Fibroblast of lung (primary cell): ENCODE measurements around the gene KLRF2.

Source experiments
- EZH2 ChIP-seq: IDR thresholded peaks from 2 replicates; pipeline ENCODE4 v1.5.1; 2012; ENCODE audit warnings: low read length, control low read depth, mild to moderate bottlenecking; ENCODE audit errors: missing control alignments
- TF ChIP-seq, protein P1 (sequence below), 2 donors: IDR thresholded peaks in 1 of 2; conservative IDR thresholded peaks in 1 of 2; 1 replicate in 1 of 2; 2 replicates in 1 of 2; pipeline ENCODE4 v1.5.1; 2011 to 2012; ENCODE audit warnings: low read length in 2 of 2, control low read depth in 1 of 2, inconsistent platforms in 1 of 2, low read depth in 1 of 2, mild to moderate bottlenecking in 1 of 2

DNA sequence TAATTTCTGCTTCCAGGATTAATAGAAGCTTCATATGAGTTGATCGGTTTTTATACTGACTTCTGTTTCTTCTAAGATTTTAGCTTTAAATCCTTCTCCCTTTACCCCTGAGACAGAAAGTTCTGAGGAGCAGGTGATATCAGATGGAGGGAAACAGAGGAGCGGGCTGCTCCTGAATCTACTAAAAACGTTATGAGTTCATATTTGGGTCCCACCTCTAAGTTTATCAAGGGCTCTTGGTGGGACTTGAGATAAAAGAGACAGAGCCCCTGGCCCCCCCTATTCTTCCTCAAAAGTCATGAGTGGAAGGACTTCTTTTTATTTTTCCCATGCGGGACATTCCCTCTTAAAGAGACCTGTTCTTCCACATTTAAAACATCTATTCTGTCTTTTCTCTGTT is 27.1 kb downstream of the KLRF2 start:
- TF ChIP-seq, protein P1, sequence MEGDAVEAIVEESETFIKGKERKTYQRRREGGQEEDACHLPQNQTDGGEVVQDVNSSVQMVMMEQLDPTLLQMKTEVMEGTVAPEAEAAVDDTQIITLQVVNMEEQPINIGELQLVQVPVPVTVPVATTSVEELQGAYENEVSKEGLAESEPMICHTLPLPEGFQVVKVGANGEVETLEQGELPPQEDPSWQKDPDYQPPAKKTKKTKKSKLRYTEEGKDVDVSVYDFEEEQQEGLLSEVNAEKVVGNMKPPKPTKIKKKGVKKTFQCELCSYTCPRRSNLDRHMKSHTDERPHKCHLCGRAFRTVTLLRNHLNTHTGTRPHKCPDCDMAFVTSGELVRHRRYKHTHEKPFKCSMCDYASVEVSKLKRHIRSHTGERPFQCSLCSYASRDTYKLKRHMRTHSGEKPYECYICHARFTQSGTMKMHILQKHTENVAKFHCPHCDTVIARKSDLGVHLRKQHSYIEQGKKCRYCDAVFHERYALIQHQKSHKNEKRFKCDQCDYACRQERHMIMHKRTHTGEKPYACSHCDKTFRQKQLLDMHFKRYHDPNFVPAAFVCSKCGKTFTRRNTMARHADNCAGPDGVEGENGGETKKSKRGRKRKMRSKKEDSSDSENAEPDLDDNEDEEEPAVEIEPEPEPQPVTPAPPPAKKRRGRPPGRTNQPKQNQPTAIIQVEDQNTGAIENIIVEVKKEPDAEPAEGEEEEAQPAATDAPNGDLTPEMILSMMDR (conservative IDR thresholded peaks at IDR 0.05 in 1 of 2, IDR thresholded peaks at IDR 0.05 in 1 of 2; ENCODE audit: low read depth in 1 of 2, low read length in 2 of 2): no peak
- TF ChIP-seq EZH2: no peak
